ENCODE data around the gene SORL1-AS1.
A peak's percentile ranks its signal among the peaks of the same experiment; 100 is the strongest.

The SORL1-AS1 gene

DNA sequence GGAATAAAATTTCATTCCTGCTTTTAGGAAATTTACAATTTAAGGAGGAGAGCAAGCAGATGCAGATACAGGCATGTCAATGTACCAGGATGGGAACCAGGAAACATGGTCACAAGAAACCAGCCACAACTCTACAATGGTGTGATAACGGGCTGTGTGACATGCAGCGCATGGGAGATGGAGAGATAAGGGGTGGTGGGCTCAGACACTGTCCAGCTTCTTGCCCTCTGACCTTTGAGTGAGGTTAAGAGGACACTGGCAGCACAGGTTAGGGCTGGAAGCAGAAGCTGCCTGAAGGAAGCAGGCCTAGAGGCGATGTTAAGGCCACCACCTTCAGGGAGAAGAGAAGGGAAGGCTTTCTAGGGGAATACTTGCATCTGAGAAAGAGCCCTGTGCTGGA is 2.3 kb upstream of the SORL1-AS1 start:
- no peak for TF ChIP-seq CTCF (IDR thresholded peaks at IDR 0.05; ENCODE audit: borderline replicate concordance, control extremely low read depth, extremely low read depth, insufficient read depth, missing control alignments)
- DNase-seq (ENCODE audit: low spot score), result no peak
- in situ Hi-C loops (cut with MboI; ENCODE audit: low sequenced_read_pairs, unreplicated experiment), result no loop called here

DNA sequence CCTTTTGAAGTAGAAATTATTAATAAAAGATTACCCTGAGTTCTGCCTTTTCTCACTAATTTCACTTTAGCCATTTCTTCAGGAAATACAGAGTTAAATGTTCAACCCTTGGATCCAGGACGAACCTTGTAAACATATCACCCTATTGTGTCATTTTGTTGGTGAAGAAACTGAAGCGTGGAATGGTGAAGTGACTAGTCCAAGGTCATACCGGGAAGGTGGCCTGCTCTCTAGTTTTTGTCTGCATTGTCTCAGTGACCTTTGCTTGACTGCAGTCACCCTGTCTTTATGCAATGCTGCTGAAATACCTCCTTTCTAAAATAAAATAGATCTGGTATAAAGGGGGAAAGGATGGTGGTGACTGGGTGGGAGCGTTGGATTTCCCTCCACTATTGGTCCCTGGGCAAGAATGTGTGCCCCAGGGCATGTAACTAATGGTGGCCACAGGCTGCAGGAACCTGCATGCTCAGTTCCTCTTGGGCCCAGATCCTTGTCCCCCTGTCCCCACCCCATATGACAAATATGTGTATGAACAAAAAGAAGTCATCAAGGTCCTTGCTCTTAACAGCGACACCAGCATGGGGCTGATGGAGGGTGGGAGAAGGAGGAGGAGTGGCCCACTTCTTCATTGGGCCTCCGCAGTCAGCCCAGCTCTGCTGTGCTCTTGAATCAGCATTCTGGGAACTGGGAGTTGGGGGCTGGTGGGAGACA is 977 bp upstream of the SORL1-AS1 start:
- in situ Hi-C loops (cut with MboI; ENCODE audit: low sequenced_read_pairs, unreplicated experiment), result no loop called here
- no peak for TF ChIP-seq CTCF (IDR thresholded peaks at IDR 0.05; ENCODE audit: borderline replicate concordance, control extremely low read depth, extremely low read depth, insufficient read depth, missing control alignments)
- DNase-seq (ENCODE audit: low spot score), result no peak

DNA sequence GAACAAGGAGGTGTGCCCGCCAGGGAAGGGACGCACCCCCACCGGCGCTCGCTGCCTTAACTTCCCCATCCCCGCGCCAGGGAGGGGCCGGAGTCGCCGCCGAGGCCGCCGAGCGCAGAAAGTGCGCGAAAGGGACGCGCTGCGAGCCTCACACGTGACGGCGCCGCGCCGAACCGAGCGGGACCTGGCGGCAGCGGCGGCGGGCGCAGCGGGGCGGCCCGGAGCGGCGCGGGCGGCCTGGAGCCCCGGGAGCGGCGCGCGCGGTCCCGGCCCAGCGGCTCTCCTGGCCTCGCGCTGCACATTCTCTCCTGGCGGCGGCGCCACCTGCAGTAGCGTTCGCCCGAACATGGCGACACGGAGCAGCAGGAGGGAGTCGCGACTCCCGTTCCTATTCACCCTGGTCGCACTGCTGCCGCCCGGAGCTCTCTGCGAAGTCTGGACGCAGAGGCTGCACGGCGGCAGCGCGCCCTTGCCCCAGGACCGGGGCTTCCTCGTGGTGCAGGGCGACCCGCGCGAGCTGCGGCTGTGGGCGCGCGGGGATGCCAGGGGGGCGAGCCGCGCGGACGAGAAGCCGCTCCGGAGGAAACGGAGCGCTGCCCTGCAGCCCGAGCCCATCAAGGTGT is 670 bp downstream of the SORL1-AS1 start, which contains the start of gene SORL1:
SORL1 (plus strand) TSS at position 329 of the 623 bp plus-strand sequence; CDS start at position 347, 18 bp downstream.
- in situ Hi-C loops (cut with MboI; ENCODE audit: low sequenced_read_pairs, unreplicated experiment), result no loop called here

GRCh38 chr11:121451178-121451985 is 1.4 kb downstream of the SORL1-AS1 start:
- TF ChIP-seq CTCF (IDR thresholded peaks at IDR 0.05; ENCODE audit: borderline replicate concordance, control extremely low read depth, extremely low read depth, insufficient read depth, missing control alignments), result no peak
- DNase-seq (ENCODE audit: low spot score), result no peak
- in situ Hi-C loops (cut with MboI; ENCODE audit: low sequenced_read_pairs, unreplicated experiment), result no loop called here

More for the DNA sequence above, 670 bp downstream of the SORL1-AS1 start, which contains the start of gene SORL1:
- DNase-seq (ENCODE audit: low spot score), result peak; percentile 85
- peak; percentile 88 for TF ChIP-seq CTCF (IDR thresholded peaks at IDR 0.05; ENCODE audit: borderline replicate concordance, control extremely low read depth, extremely low read depth, insufficient read depth, missing control alignments)

DNA sequence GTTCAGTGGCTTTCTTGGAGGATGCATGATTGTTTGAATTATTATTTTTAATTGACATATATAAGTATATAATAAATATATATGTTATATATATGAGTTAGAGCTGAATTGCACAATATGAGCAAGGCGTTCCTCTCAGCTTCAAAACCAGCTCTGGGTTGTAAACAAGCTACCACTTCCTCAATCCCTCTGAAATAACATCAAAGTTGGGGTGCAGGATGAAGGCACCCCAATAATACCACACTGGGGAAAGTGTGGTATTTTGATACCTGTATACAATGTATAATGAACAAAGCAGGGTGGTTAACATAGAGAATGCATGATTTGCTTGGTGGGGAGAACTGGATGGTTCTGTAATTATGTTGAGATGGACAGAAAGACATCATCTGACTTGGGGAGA is 2.4 kb downstream of the SORL1-AS1 start:
- DNase-seq (ENCODE audit: low spot score), result no peak
- in situ Hi-C loops (cut with MboI; ENCODE audit: low sequenced_read_pairs, unreplicated experiment), result no loop called here
- TF ChIP-seq CTCF (IDR thresholded peaks at IDR 0.05; ENCODE audit: borderline replicate concordance, control extremely low read depth, extremely low read depth, insufficient read depth, missing control alignments), result no peak

- DNase-seq (ENCODE audit: low spot score), result no peak
- in situ Hi-C loops (cut with MboI; ENCODE audit: low sequenced_read_pairs, unreplicated experiment), result no loop called here
- no peak for TF ChIP-seq CTCF (IDR thresholded peaks at IDR 0.05; ENCODE audit: borderline replicate concordance, control extremely low read depth, extremely low read depth, insufficient read depth, missing control alignments)
These were observed 3.1 kb downstream of the SORL1-AS1 start for GRCh38 chr11:121449626-121450025.

All from GM13976 (cell line).